ENCODE data around the gene ARNT2. TPM values are rescaled to one million over a fixed set of nuclear protein-coding genes. Genes with fewer than 3 reads are reported as not detected.

ARNT2 gene
- total RNA-seq = 21.6 and 22.9 TPM in 2 replicates

DNA sequence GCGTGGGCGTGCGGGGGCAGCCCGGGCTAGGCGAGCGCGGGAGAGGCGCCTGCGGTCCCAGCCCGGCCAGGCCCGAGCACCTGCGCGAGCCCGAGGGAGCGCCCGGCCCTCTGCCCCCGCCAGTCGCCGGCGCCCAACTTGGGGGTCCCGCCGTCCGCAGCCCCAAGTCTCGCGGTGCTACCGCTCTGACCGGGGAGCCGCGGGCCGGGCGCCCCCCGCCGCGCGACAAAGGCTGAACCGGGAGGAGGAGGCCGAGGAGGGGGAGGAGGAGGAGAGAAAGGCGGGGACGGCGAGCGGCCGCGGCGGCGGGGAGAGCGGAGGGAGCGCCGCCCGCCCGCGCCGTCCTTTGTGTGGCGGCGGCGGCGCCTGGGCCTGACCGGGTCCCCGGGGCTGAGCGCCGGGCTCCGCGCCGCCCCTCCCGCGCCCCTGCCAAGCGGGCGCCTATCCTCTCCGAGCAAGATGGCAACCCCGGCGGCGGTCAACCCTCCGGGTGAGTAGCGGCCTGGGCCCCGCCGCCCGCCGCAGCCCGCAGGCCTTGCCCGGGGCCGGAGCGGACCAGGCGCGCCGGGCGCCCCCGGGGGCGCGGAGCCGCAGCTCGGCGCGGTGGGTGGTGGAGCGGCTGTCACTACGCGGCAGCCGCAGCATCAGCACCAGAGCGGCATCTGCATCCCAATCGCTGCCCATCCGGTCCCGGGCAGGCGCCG is at the start of gene ARNT2:
Gene ARNT2, plus strand, starts transcription at position 326 of the 704 bp plus-strand sequence. Its CDS starts 134 bp downstream, at position 460.
- TF ChIP-seq, protein P1, sequence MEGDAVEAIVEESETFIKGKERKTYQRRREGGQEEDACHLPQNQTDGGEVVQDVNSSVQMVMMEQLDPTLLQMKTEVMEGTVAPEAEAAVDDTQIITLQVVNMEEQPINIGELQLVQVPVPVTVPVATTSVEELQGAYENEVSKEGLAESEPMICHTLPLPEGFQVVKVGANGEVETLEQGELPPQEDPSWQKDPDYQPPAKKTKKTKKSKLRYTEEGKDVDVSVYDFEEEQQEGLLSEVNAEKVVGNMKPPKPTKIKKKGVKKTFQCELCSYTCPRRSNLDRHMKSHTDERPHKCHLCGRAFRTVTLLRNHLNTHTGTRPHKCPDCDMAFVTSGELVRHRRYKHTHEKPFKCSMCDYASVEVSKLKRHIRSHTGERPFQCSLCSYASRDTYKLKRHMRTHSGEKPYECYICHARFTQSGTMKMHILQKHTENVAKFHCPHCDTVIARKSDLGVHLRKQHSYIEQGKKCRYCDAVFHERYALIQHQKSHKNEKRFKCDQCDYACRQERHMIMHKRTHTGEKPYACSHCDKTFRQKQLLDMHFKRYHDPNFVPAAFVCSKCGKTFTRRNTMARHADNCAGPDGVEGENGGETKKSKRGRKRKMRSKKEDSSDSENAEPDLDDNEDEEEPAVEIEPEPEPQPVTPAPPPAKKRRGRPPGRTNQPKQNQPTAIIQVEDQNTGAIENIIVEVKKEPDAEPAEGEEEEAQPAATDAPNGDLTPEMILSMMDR (IDR thresholded peaks at IDR 0.05; ENCODE audit: insufficient read depth, low read length, poor library complexity, severe bottlenecking) = no peak
- Histone ChIP-seq H3K36me3 (ENCODE audit: control insufficient read depth, insufficient read depth, low read length) (no peaks in the 10 kb centered on the region), H3K27me3 (ENCODE audit: control insufficient read depth, insufficient read depth, low read length) (no peaks in the 10 kb centered on the region), H3K4me3 (ENCODE audit: low read depth, low read length) (peak within 1 kb of the TSS; percentile 62)
- no peak for DNase-seq (ENCODE audit: low read depth)

DNA sequence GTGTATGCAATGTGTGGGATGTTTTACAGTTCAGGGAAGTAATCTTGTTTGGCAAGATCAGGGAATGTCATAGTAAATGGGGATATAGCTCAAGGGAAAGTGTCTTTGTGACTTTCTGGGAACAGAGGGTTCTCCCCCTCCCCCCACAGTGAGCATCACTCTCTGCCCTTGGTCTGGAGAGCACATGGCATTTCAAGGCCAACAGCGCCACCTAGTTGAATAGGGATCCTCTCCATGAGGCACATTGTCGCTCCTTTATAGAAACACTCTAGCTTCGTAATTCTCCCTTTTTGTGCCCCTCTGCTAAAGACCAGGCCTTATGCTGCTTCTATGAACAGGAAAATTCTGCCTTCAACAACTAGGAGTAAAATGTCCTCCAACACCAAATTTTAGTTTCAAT is 37.1 kb upstream of the ARNT2 start:
- no peak for DNase-seq (ENCODE audit: low read depth)
- Histone ChIP-seq H3K36me3 (ENCODE audit: control insufficient read depth, insufficient read depth, low read length) (no peaks in the 10 kb centered on the region), H3K27me3 (ENCODE audit: control insufficient read depth, insufficient read depth, low read length) (no peaks in the 10 kb centered on the region), H3K4me3 (ENCODE audit: low read depth, low read length) (no peak overlapping the region)
- TF ChIP-seq, protein P1 (IDR thresholded peaks at IDR 0.05; ENCODE audit: insufficient read depth, low read length, poor library complexity, severe bottlenecking) = no peak

DNA sequence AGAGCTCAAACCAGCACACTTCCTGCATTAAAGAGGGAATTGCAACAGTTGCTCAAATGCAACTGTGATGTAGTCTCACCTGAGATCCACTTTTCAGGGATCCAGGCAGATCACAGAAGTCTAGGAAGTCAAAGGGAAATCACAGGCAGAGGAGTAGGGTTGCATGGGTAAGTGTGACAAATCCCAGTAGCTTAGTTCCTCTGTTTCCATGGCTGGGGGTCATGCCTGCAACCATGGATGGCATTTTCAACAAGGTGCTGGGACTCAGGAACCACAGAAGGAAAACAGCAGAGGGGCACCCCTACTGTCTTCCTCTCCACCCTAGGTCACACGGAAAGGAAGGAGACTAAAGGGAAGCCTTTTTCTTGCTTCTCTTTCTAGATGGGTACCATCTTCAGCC is 36.5 kb upstream of the ARNT2 start:
- H3K27me3 ChIP-seq (ENCODE audit: control insufficient read depth, insufficient read depth, low read length) = no peaks in the 10 kb centered on the region
- H3K36me3 ChIP-seq (ENCODE audit: control insufficient read depth, insufficient read depth, low read length) = no peaks in the 10 kb centered on the region
- H3K4me3 ChIP-seq (ENCODE audit: low read depth, low read length) = no peak overlapping the region
- DNase-seq (ENCODE audit: low read depth) = no peak
- TF ChIP-seq, protein P1 (IDR thresholded peaks at IDR 0.05; ENCODE audit: insufficient read depth, low read length, poor library complexity, severe bottlenecking) = no peak

DNA sequence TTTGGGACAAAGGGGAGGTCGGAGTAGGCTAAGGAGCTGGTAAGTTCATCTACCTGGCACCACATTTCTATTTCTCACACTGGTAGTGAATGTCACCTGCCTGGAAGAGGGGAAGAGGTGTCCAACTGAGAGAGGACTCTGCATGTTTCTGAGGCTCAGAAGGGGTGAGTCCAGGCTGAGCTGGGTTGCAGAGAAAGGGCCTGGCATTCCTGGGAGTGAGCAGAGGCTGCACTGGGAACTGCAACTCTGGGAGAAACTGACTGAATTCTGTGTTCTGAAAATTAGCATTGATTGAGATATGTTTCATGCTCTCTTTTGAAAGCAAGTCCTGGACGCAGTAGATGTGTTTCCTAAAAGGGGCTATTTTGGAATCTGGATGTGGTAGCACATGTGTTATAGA is 32.3 kb upstream of the ARNT2 start:
- no peak overlapping the region for H3K4me3 ChIP-seq (ENCODE audit: low read depth, low read length)
- TF ChIP-seq, protein P1 (IDR thresholded peaks at IDR 0.05; ENCODE audit: insufficient read depth, low read length, poor library complexity, severe bottlenecking) = no peak
- DNase-seq (ENCODE audit: low read depth) = no peak

DNA sequence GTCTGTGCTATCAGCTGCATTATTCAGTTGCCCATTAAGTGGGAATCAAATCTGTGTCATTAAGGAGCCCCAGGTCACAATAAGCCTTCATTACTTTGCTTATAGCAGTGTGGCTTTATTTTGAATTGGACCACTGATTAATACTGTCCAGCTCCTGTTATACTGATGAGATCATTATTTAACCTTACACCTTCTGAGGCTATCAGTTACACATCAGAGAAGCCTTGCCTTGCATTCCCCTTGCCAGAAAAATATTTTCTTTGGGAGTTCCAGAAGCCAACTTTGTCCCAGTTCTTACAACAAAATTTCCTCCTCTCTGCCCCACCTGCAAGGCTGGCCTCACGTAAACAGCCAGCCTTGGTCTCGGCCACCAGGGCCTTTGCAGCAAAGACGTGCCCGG is 29.7 kb upstream of the ARNT2 start:
- no peaks in the 10 kb centered on the region for H3K36me3 ChIP-seq (ENCODE audit: control insufficient read depth, insufficient read depth, low read length)
- TF ChIP-seq, protein P1 (IDR thresholded peaks at IDR 0.05; ENCODE audit: insufficient read depth, low read length, poor library complexity, severe bottlenecking) = no peak
- DNase-seq (ENCODE audit: low read depth) = no peak
- H3K4me3 ChIP-seq (ENCODE audit: low read depth, low read length) = no peak overlapping the region
- no peaks in the 10 kb centered on the region for H3K27me3 ChIP-seq (ENCODE audit: control insufficient read depth, insufficient read depth, low read length)

More for the DNA sequence above, 32.3 kb upstream of the ARNT2 start:
- no peaks in the 10 kb centered on the region for H3K36me3 ChIP-seq (ENCODE audit: control insufficient read depth, insufficient read depth, low read length)
- H3K27me3 ChIP-seq (ENCODE audit: control insufficient read depth, insufficient read depth, low read length) = no peaks in the 10 kb centered on the region
